Ovary (tissue), 3 donors: ENCODE results near the gene BRIP1.

Experiments
- POLR2A ChIP-seq: fragments of 450-650 bp; IDR thresholded peaks from one replicate; pipeline ENCODE4 v1.6.1; 2017; ENCODE audit warnings: antibody characterized with exemption, mild to moderate bottlenecking, moderate library complexity
- TF ChIP-seq, protein P1 (sequence below), 3 donors: fragments of 450-650 bp in 2 of 3; fragments of 200-600 bp in 1 of 3; IDR thresholded peaks; one replicate each; pipeline versions ENCODE4 v1.5.1 to v1.8.0; 2016 to 2022; ENCODE audit warnings: antibody characterized with exemption in 3 of 3, mild to moderate bottlenecking in 1 of 3
- donor health status: DM: no; HTN: no; CAD: no.

DNA sequence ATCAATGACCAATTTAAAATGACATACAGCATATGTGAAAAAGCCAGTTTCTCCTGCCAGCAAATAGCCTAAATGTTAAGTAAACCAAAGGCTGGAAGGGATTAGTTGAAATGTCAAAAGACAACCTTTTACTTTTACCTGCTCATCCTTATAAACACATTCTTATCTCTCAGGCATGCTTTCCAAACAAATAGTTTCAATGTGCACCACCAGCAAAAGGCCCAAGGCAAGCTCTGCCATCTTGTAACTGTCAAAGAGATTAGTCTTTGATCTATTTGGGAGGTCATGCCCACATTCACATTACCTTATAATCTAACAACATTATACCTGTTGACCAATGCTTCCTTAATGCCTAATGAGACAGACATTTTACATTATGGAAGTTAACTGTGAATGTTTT lies 140.1 kb downstream of the BRIP1 start:
- TF ChIP-seq, protein P1, sequence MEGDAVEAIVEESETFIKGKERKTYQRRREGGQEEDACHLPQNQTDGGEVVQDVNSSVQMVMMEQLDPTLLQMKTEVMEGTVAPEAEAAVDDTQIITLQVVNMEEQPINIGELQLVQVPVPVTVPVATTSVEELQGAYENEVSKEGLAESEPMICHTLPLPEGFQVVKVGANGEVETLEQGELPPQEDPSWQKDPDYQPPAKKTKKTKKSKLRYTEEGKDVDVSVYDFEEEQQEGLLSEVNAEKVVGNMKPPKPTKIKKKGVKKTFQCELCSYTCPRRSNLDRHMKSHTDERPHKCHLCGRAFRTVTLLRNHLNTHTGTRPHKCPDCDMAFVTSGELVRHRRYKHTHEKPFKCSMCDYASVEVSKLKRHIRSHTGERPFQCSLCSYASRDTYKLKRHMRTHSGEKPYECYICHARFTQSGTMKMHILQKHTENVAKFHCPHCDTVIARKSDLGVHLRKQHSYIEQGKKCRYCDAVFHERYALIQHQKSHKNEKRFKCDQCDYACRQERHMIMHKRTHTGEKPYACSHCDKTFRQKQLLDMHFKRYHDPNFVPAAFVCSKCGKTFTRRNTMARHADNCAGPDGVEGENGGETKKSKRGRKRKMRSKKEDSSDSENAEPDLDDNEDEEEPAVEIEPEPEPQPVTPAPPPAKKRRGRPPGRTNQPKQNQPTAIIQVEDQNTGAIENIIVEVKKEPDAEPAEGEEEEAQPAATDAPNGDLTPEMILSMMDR (IDR thresholded peaks at IDR 0.05): no peak
- no peak for TF ChIP-seq POLR2A
